ENCODE measurements around the gene EPS15.

Gene EPS15

DNA sequence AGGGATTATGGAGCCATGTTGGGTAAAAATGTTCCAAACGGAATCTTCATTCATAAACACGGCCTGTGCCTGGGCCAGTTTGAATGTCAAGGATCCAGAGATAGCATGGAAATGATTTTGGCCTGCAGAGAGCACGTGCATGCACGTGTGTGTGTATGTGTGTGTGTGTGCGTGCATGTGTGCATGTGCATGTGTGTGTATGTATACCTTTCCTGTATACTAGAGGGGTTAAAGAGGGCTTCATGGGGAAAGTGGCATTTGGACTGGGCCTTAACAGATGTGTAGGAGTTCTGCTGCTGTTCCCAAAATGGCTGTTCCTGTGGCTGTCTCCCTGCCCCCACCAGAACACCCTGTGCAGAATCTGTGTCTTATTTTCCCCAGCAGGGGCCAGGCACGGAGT, 210.4 kb downstream of the EPS15 start:
- no peak for ATAC-seq

DNA sequence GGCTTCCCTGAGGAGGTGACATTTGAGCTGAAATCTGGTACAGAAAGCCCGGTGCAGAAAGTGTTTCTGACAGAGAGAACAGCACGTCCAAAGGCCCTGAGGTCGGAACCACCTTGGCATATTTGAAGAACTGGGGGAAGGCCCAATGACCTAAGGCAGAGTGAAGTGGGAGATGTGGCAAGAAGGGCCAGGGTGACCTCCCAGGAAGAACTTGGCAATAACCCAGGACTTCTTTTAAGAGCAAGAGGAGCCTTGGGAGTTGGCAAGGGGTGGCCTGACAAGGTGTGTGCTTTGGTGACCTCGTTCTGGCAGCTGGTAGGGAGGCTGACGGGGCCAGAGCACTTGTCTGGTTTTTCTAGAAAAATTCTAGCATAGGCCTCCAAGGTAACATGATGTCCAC, 212.1 kb downstream of the EPS15 start:
- no peak for ATAC-seq
- TF ChIP-seq, protein P1, sequence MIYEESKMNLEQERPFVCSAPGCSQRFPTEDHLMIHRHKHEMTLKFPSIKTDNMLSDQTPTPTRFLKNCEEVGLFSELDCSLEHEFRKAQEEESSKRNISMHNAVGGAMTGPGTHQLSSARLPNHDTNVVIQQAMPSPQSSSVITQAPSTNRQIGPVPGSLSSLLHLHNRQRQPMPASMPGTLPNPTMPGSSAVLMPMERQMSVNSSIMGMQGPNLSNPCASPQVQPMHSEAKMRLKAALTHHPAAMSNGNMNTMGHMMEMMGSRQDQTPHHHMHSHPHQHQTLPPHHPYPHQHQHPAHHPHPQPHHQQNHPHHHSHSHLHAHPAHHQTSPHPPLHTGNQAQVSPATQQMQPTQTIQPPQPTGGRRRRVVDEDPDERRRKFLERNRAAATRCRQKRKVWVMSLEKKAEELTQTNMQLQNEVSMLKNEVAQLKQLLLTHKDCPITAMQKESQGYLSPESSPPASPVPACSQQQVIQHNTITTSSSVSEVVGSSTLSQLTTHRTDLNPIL (CRISPR knock-in tag; IDR thresholded peaks at IDR 0.05; ENCODE audit: low read depth), result no peak
- TF ChIP-seq ZC3H10 (CRISPR knock-in tag; IDR thresholded peaks at IDR 0.05), result no peak
- TF ChIP-seq BACH2 (CRISPR knock-in tag; IDR thresholded peaks at IDR 0.05; ENCODE audit: borderline replicate concordance), result no peak
- no peak for TF ChIP-seq ZFP3 (CRISPR knock-in tag; IDR thresholded peaks at IDR 0.05)
- TF ChIP-seq ZNF8 (CRISPR knock-in tag; IDR thresholded peaks at IDR 0.05), result no peak
- no peak for TF ChIP-seq ZNF70 (CRISPR knock-in tag; IDR thresholded peaks at IDR 0.05)
- no peak for TF ChIP-seq RARB (CRISPR knock-in tag; IDR thresholded peaks at IDR 0.05)
- TF ChIP-seq, protein P2, sequence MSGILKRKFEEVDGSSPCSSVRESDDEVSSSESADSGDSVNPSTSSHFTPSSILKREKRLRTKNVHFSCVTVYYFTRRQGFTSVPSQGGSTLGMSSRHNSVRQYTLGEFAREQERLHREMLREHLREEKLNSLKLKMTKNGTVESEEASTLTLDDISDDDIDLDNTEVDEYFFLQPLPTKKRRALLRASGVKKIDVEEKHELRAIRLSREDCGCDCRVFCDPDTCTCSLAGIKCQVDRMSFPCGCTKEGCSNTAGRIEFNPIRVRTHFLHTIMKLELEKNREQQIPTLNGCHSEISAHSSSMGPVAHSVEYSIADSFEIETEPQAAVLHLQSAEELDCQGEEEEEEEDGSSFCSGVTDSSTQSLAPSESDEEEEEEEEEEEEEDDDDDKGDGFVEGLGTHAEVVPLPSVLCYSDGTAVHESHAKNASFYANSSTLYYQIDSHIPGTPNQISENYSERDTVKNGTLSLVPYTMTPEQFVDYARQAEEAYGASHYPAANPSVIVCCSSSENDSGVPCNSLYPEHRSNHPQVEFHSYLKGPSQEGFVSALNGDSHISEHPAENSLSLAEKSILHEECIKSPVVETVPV (CRISPR knock-in tag; IDR thresholded peaks at IDR 0.05), result no peak
- TF ChIP-seq, protein P3, sequence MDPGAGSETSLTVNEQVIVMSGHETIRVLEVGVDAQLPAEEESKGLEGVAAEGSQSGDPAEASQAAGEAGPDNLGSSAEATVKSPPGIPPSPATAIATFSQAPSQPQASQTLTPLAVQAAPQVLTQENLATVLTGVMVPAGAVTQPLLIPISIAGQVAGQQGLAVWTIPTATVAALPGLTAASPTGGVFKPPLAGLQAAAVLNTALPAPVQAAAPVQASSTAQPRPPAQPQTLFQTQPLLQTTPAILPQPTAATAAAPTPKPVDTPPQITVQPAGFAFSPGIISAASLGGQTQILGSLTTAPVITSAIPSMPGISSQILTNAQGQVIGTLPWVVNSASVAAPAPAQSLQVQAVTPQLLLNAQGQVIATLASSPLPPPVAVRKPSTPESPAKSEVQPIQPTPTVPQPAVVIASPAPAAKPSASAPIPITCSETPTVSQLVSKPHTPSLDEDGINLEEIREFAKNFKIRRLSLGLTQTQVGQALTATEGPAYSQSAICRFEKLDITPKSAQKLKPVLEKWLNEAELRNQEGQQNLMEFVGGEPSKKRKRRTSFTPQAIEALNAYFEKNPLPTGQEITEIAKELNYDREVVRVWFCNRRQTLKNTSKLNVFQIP (CRISPR knock-in tag; IDR thresholded peaks at IDR 0.05; ENCODE audit: borderline replicate concordance, low read depth), result no peak
- no peak for TF ChIP-seq ISL1 (CRISPR knock-in tag; IDR thresholded peaks at IDR 0.05)

More for the DNA sequence above, 210.4 kb downstream of the EPS15 start:
- TF ChIP-seq ZFP3 (CRISPR knock-in tag; IDR thresholded peaks at IDR 0.05) (peak; percentile 90), RARB (CRISPR knock-in tag; IDR thresholded peaks at IDR 0.05) (no peak)

DNA sequence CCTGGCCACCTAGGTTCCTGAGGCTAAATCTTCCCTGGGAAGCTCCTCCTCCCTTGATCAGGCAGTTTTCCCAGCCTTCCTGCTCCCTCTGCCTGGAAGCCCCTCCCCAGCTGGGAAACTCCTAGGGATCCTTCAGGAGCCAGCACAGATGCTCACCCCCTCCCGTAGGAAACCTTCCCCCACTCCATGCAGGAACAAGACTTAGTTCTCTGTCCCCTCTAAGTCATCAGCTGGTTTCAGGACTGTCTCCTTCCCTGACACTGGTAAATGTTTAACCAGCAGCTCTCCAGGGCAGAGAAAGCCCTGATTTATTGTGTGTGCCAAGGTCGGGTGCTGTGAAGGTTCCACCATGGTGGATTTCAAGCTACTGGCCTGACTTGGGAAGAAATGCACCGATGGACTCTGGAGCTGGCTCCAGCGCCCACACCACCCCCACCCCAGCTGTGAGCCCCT, 213.7 kb downstream of the EPS15 start:
- ATAC-seq, result no peak
- peak; percentile 58; the same call in 1 of the 2 replicates for TF ChIP-seq ZFP3 (CRISPR knock-in tag; IDR thresholded peaks at IDR 0.05)
- TF ChIP-seq GLIS3 (CRISPR knock-in tag; IDR thresholded peaks at IDR 0.05), result no peak

DNA sequence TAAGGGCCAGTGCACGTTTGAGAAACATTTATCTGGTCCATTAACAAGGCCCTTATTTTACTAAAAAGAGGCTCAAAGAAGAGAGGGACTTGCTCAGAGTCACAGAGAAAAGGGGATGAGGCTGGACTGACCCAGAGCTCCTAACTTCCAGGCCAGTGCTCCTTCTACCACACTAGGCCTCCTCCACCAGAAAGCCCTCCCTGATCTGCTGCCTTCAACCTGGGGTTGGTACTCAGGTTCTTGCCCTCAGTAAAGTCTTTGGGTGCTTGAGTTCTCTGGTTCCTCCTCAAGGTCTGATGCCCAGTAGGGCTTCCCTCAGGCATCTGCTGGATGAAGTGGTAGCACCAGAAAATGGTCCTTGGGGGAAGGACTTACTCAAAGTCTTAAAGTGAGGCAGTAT, 214.7 kb downstream of the EPS15 start:
- no peak for TF ChIP-seq ZNF70 (CRISPR knock-in tag; IDR thresholded peaks at IDR 0.05)
- no peak for ATAC-seq
